RWPE1 (cell line): Measurements from ENCODE around the gene B3GALT6.

Experiments
- CTCF ChIA-PET: fragments of 350-600 bp; sonication (Branson Sonifier 250); formaldehyde crosslinking; extraction: SDS; loops from one replicate; lab custom pipeline; 2021; lab: Yijun Ruan, JAX
- POLR2A ChIA-PET: fragments of 400-600 bp; formaldehyde crosslinking; extraction: SDS; loops from one replicate; lab custom pipeline; 2020; ENCODE audit warnings: antibody characterized with exemption; ENCODE audit not compliant: low non-redundant PET; lab: Yijun Ruan, JAX
- DNase-seq: peaks from one replicate; pipeline ENCODE4 v3.0.0; 2012; ENCODE audit warnings: low spot score
- H3K27ac ChIP-seq: fragments of 450-650 bp; 2 replicates; pipeline ENCODE4 v1.5.1; 2017
- TF ChIP-seq, protein P1 (sequence below): fragments of 450-650 bp; conservative IDR thresholded peaks from 2 replicates; pipeline ENCODE4 v1.5.1; 2017; ENCODE audit warnings: low read depth, mild to moderate bottlenecking

B3GALT6 gene

DNA sequence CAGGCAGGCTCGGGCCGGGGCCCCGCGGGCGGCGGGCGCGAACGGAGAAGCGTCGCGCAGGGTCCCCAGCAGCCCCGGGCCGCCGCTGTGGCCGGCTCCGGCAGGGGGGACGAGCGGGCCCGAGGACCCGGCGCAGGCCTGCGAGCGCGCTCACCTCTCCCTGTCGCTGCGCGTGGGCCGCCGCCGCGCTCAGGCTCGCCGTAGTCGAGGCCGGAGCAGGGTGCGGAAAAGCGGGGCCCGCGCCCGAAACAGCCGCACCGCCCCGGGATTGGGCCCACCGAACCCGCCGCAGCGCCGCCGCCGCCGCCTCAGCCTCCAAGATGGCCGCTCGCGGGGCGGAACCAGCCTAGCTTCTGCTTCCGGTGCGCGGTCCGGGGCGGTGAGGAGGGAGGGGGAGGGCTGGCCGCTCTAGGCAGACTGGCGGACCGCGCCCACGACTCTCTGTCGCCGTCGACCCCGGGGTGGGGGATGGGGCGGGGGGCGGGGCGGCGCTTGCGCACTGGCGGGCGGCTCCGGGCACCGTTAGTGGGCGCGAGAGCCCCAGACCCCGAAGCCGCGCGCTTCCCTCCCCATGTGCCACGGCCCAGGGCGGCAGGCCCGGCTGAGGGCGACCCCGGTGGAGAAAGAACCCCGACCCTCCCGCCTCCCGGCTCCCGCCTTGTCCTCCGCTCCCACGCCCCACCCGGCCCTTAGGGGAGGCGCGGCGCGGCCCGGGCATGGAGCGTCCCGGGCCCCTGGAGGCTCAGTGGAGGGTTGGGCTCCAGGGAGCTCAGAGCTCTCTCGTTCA is 41.7 kb downstream of the B3GALT6 start, which contains the start of gene UBE2J2:
UBE2J2 (minus strand) TSS at position 343 of the 787 bp plus-strand sequence. CDS start 5,862 bp downstream, outside the sequence.
- TF ChIP-seq, protein P1, sequence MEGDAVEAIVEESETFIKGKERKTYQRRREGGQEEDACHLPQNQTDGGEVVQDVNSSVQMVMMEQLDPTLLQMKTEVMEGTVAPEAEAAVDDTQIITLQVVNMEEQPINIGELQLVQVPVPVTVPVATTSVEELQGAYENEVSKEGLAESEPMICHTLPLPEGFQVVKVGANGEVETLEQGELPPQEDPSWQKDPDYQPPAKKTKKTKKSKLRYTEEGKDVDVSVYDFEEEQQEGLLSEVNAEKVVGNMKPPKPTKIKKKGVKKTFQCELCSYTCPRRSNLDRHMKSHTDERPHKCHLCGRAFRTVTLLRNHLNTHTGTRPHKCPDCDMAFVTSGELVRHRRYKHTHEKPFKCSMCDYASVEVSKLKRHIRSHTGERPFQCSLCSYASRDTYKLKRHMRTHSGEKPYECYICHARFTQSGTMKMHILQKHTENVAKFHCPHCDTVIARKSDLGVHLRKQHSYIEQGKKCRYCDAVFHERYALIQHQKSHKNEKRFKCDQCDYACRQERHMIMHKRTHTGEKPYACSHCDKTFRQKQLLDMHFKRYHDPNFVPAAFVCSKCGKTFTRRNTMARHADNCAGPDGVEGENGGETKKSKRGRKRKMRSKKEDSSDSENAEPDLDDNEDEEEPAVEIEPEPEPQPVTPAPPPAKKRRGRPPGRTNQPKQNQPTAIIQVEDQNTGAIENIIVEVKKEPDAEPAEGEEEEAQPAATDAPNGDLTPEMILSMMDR: no peak
- peak within 1 kb of the TSS; percentile 81 for H3K27ac ChIP-seq
- ChIA-PET POLR2A (interaction anchor here (0.5 to 0.6 kb wide), 3 partner anchors 12 to 102 kb away, joined by 4 to 10 read pairs (median 6); no protein-coding TSS in a partner anchor), CTCF (interaction anchor here (0.8 kb wide), 1 partner anchor 23 kb away, joined by 5 read pairs; no protein-coding TSS in a partner anchor)
- DNase-seq: peak; percentile 95

DNA sequence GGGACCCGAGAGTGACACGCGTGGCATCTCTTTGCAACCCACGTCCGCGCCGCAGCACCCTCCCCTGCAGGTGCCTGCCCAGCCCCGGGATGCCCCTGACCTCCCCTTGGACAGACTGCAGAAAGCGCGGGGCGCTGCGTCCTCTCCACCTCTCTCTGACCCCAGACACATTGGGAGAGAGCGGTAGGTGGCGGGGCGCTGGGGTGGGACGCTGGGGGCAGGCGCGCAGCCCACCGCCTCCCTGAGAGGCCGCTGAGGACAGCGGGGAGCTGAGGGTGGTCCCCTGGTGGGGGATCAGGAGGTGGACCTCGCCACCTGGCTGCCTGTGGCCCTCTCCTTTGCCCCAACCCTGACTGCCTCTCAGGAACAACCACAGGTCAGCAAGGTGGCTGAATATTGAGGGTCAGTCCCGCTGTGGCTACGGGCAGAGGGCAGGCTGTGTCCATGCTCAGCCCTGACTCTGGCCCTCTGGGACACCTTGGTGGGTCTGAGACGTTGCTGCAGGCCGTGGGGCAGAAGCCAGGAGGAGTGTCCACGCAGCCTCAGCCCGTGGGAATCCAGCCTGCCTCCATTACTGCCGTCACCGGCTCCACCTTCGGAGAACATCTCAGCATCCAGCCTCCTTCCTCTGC is 42.4 kb downstream of the B3GALT6 start:
- DNase-seq: no peak
- H3K27ac ChIP-seq: peak overlapping the region; percentile 81
- TF ChIP-seq, protein P1: no peak
- CTCF ChIA-PET: interaction anchor here (0.8 kb wide), 1 partner anchor 24 kb away, joined by 5 read pairs; no protein-coding TSS in a partner anchor
- POLR2A ChIA-PET: interaction anchor here (0.5 kb wide), 1 partner anchor 77 kb away, joined by 10 read pairs; no protein-coding TSS in a partner anchor

DNA sequence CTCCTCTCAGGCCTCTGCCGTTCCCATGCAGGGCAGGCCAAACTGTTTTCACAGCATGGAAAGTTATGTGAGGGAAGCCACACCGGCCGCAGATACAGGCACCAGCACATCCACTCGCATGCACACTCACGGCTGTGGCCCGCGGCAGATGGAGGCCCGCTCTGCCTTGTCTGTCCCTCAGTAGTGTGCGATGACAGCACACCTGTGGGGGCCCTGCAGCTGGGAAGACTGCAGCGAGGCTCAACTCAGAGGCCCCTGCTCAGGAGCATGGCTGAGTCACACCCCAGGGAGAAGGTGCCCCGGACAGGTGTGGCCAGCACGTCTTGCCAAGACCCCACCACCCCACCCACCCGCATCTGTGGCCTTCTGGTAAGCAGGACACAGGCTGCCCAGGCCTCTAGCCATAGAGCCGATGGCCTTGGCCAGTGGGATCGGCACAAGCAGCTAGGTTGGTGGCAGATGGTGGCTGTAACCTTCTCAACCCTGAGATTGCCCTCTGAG is 42.9 kb downstream of the B3GALT6 start:
- POLR2A ChIA-PET: no interaction called here
- no peak for DNase-seq
- CTCF ChIA-PET: interaction anchor here (0.8 kb wide), 1 partner anchor 40 kb away, joined by 3 read pairs; no protein-coding TSS in a partner anchor

DNA sequence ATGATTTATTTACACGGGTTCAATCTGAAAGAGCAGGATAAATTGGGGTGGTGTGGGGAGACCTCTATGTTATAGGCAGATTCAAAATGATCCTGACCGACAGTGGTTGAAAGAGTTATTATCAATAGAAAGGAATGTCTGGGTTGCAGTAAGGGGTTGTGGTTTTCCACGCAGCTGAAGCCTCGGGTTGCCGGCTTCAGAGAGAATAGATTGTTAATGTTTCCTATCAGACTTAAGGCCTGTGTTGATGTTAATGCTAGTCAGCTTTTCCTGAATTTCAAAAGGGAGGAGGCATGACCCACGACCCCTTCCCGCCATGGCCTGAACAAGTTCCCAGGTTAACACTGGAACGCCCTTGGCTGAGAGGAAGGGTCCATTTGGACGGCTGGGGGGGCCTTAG is 43.8 kb downstream of the B3GALT6 start:
- DNase-seq: no peak
- POLR2A ChIA-PET: no interaction called here
- H3K27ac ChIP-seq: peak overlapping the region; percentile 25; the same call in 1 of the 2 replicates
- CTCF ChIA-PET: interaction anchor here (0.8 kb wide), 1 partner anchor 39 kb away, joined by 3 read pairs; no protein-coding TSS in a partner anchor
- TF ChIP-seq, protein P1: no peak

More for the DNA sequence above, 42.9 kb downstream of the B3GALT6 start:
- peak overlapping the region; percentile 81 for H3K27ac ChIP-seq
- TF ChIP-seq, protein P1: no peak

DNA sequence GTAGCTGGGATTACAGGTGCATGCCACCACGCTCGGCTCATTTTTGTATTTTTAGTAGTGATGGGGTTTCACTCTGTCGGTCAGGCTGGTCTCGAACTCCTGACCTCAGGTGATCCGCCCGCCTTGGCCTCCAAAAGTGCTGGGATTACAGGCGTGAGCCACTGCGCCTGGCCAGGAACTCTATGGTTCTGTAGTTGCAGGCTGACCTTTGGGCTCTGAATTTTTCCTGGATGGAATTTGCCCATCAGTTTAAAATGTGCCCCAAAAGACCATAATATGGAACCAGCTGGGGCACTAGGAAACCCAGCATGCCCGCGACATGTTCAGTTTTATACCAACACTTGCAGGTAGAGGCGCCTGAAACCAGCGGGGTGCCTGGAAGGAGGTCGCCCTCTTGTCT is 46.6 kb downstream of the B3GALT6 start:
- CTCF ChIA-PET: interaction anchor here (0.6 kb wide), 1 partner anchor 39 kb away, joined by 3 read pairs; no protein-coding TSS in a partner anchor
- no peak overlapping the region for H3K27ac ChIP-seq
- POLR2A ChIA-PET: no interaction called here
- TF ChIP-seq, protein P1: no peak
- DNase-seq: no peak

DNA sequence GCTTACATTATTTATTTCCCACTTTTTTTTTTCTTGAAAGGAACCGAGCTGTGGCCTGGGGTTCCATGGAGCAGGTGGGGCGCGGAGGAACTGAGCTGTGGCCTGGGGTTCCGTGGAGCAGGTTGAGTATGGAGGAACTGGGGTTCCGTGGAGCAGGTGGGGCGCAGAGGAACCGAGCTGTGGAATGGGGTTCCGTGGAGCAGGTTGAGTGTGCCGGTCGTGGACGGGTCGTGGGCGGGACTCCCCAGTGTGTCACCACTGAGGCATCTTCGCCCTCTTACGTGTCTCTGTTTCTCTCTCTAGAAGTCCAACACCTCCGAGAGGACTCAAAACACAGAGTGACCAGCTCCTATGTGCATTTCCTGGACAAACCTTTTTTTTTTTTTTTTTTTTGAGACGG is 47.0 kb downstream of the B3GALT6 start:
- ChIA-PET POLR2A (no interaction called here), CTCF (interaction anchor here (0.6 to 0.7 kb wide), 2 partner anchors 39 to 142 kb away, joined by 3 read pairs; no protein-coding TSS in a partner anchor)
- TF ChIP-seq, protein P1: no peak
- no peak for DNase-seq
- H3K27ac ChIP-seq: no peak overlapping the region
